ENCODE results near the gene PIM1. TPM values are rescaled to one million over a fixed set of nuclear protein-coding genes. Genes with fewer than 3 reads are reported as not detected.

PIM1 gene
- total RNA-seq, 1 donor from 2014 or later, result 50.9 TPM

GRCh38 chr6:37135835-37136694 is 33.9 kb upstream of the PIM1 start:
- DNase-seq (ENCODE audit: low spot score), result no peak
- no peak for ATAC-seq
- intact Hi-C loops (cut with DNase I), result no loop called here

GRCh38 chr6:37136821-37137200 is 33.1 kb upstream of the PIM1 start:
- intact Hi-C loops (cut with DNase I), result no loop called here
- no peak for DNase-seq (ENCODE audit: low spot score)
- no peak for ATAC-seq

GRCh38 chr6:37137201-37138090 is 32.5 kb upstream of the PIM1 start:
- intact Hi-C loops (cut with DNase I), result no loop called here
- DNase-seq (ENCODE audit: low spot score) (no peak), ATAC-seq (peak; percentile 75)

DNA sequence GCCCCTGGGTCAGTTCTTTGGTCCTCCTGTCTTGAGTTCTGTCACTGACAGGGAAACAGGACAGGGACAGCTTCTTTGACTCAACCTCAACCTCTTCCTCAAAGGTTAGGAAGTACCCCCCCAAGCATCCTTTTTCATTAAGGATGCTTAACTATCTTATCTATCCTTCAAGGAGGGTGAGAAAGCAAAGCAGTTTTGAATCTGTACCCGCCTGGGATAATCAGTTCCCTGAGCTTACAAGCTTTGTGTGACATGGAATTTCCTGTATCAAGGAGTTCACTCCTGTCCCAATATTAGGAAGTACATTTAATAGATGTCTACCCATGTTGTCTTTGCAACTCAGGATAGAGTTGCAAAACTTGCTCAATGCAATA is 31.1 kb upstream of the PIM1 start:
- ATAC-seq (no peak), DNase-seq (ENCODE audit: low spot score) (no peak)
- intact Hi-C loops (cut with DNase I), result no loop called here

DNA sequence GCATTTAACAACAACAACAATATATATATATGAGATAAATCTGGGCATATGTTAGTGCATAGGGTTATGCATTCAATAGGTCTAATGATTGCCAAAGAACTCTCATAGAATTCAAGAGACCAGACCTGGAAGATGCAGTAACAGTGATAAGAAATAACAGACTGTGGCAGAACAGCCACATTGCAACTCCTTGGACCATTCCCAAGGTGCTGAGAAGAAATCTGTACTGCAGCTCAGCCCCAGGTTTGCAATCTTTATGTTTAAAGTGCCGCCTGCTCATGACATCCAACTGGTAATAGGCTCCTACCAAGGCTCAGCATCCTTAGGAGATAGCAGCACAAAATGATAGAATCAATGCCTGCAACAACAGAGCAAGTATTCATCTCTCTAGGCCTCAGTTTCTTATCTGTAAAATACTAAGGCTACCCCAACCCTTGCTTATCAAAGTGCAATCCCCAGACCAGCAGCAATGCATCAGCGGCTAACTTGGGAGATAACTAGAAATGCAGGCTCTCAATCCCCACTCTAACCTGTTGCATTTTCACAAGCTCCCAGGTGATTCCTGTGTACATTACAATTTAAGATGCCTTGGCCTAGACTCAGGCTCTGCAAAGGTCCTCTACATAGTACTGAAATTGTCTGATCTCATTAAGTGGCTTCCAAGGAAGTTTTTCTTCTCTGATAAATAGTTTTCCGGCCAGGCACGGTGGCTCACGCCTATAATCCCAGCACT is 30.6 kb upstream of the PIM1 start:
- intact Hi-C loops (cut with DNase I), result no loop called here
- DNase-seq (ENCODE audit: low spot score) (no peak), ATAC-seq (no peak)

DNA sequence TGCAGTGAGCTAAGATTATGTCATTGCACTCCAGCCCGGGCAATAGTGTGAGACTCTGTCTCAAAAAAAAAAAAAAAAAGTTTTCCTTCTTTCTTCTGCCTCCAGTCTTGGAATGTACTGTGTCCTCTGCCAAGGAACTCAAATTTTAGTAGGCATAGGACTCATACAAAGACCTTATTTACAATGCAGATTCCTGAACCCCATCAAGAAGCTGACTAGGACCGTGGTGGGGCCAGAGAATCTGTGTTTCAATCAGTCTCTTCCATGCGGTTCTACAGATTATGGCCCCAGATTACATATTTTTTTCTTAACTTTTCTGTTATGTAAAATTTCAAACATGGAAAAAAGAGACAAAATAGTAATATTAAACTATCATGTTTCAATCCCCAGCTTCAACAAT is 29.8 kb upstream of the PIM1 start:
- no peak for DNase-seq (ENCODE audit: low spot score)

DNA sequence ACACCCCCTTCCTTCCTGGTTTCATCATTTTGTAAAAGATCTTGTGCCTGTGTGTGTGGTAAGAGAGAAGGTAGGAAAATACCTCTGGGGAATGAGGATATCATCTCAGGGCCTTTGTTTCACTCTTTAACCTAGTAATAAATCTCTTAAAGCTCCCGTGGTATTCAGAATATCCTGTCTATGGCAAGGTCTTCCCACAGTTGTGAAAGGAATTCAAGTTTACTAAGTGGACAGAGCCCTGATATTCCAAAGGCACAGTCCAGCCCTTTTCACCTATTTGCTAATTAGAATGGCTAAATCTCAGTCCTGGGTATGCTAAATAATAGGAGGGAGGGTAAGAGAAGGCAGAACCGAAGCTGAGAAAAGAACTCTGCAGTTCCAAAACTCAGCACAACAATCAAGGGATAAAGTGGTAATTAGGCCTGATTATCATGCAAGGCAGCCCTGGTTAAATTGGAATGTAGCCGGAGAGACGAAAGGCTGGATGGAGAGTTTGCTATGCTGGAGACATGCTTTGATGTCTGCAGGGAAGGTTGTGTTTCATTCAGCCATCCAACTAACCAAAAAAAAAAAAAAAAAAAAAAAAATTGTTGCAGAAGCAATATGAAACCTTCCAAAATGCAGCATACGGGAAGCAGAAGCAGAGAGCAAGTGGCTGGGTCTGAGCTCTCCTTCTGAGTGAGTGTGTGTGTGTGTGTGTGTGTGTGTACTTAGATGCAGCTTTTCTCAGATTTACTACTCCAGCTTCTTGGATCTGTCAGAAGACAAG is 28.5 kb upstream of the PIM1 start:
- intact Hi-C loops (cut with DNase I), result no loop called here
- ATAC-seq (no peak), DNase-seq (ENCODE audit: low spot score) (peak; percentile 25)

More for the DNA sequence above, 29.8 kb upstream of the PIM1 start:
- ATAC-seq, result no peak
- intact Hi-C loops (cut with DNase I), result no loop called here

- DNase-seq (ENCODE audit: low spot score), result no peak
- ATAC-seq, result no peak
- intact Hi-C loops (cut with DNase I), result no loop called here
Observed at GRCh38 chr6:37142050-37142614, 27.8 kb upstream of the PIM1 start.

DNA sequence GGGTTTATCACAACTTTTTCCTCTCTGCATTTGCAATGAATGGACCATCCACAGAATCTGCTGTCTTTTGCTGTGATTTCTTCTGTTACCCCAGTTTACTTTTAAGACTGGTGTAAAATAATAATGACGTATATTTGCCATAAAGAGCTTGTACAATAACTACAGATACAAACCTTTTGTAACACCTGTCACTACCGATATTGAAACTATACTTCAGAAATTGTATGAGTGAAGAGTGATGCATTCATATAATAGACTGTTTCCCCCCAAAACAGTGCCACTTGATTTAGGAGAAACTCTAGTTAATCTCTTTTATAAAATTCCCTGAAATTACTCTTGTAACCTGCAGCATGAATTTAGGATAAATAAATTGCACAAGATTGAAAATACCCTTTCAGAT is 26.4 kb upstream of the PIM1 start:
- ATAC-seq (no peak), DNase-seq (ENCODE audit: low spot score) (no peak)
- intact Hi-C loops (cut with DNase I), result no loop called here

DNA sequence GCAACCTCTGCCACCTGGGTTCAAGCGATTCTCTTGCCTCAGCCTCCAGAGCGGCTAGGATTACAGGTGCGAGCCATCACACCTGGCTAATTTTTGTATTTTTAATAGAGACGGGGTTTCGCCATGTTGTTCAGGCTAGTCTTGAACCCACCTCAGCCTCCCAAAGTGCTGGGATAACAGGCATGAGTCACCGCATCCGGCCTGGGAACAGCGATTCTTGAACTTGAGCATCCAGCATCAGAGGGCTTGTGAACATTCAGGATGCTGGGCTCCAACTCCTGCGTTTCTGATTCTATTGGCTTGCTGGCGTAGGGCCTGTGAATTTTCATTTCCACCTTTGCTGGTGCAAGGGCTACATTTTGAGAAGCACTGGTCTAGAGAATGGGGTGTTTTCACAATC is 24.5 kb upstream of the PIM1 start:
- intact Hi-C loops (cut with DNase I), result no loop called here
- DNase-seq (ENCODE audit: low spot score) (peak; percentile 15), ATAC-seq (no peak)

- intact Hi-C loops (cut with DNase I), result no loop called here
- DNase-seq (ENCODE audit: low spot score) (no peak), ATAC-seq (no peak)
Observed at GRCh38 chr6:37146735-37147157, 23.2 kb upstream of the PIM1 start.

- no peak for DNase-seq (ENCODE audit: low spot score)
- intact Hi-C loops (cut with DNase I), result loop anchor here (5.0 kb wide), 1 partner anchor 1817 kb away; no protein-coding TSS in a partner anchor
- ATAC-seq, result no peak
Observed at GRCh38 chr6:37149745-37150144, 20.2 kb upstream of the PIM1 start.

DNA sequence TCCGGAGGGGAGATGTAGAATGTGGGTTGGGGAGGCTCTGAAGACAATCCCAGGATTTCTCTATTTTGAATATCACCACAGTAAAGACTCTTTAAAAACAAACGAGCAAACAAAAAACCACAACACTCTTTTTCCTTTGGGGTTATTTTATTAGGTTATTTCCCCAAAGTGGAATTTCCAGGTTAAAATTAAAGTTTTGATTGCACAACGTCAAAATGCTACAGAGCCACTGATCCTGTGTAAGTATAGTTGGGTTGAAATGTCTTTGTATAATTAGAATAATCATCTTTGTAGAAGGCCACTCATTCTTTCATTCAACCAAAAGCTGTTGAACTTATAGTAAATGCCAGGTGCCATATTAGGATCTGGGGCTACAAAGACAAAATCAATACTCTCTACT is 19.6 kb upstream of the PIM1 start:
- ATAC-seq (no peak), DNase-seq (ENCODE audit: low spot score) (no peak)
- intact Hi-C loops (cut with DNase I), result loop anchor here (5.0 kb wide), 1 partner anchor 1818 kb away; no protein-coding TSS in a partner anchor

DNA sequence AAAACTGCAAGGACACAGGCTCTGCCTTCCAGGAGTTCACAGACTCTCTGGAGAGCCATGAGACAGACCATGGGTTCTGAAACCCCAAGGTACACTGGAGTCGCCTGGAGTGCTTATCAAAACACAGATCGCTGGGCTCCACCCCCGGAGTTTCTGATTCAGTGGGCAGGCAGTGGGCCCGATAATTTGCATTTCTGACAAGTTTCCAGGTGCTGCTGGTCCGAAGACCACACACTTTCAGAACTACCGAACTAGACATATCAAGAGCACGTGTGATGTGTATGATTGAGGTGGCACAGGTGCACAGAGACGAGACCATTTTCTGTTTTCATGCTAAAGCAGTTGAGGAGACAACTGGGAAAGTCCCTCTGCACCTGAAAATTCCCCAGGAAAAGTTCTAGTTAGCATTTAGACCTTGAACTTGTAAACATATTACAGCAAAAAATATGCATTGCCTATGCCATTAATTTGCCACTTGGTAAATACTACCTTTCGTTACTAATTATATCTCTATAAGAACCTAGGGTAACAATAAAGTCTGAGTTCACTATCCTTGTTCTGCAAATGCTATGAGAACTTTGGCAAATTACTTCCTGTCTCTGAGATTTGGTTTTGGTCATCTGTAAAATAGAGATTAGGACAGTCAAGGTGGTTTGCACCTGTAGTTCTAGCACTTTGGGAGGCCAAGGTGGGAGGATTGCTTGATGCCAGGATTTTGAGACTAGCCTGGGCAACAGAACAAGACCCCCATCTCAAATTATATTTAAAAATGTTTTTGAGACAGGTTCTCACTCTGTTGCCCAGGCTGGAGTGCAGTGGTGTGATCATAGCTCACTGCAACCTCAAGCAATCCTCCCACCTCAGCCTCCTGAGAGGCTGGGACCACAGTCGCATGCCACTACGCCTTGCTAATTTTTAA is 14.3 kb upstream of the PIM1 start:
- intact Hi-C loops (cut with DNase I), result no loop called here
- ATAC-seq (no peak), DNase-seq (ENCODE audit: low spot score) (peak; percentile 7)

DNA sequence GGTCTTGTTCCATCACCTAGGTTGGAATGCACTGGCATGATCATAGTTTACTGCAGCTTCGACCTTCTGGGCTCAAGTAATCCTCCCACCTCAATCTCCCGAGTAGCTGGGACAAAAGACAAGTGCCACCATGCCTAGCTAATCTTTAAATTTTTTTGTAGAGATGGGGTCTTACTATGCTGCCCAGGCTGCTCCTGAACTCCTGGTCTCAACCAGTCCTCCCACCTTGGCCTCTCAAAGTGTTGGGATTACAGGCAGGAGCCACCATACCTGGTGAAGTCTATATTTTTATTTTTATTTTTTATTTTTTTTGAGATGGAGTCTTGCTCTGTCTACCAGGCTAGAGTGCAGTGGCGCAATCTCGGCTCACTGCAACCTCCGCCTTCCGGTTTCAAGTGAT is 11.4 kb upstream of the PIM1 start:
- DNase-seq (ENCODE audit: low spot score) (no peak), ATAC-seq (no peak)
- intact Hi-C loops (cut with DNase I), result no loop called here

GRCh38 chr6:37160922-37161778 is 8.8 kb upstream of the PIM1 start:
- ATAC-seq, result no peak
- intact Hi-C loops (cut with DNase I), result no loop called here
- DNase-seq (ENCODE audit: low spot score), result no peak

DNA sequence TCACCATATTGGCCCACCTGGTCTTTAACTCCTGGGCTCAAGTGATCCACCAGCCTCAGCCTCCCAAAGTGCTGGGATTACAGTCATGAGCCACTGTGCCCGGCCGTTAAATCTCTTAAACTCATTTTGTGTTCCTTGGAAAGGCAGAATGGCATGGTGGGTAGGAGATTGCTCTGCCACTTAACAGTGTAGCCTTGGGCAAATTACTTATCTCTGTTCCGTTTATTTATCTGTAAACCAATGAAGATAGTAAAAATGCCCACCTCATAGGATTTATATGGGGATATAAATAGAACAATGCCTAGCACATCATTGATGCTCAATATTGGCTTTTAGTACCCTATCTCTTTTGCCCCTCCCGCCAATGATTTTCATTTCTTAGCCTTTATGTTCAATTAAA is 7.2 kb upstream of the PIM1 start:
- DNase-seq (ENCODE audit: low spot score), result no peak
- intact Hi-C loops (cut with DNase I), result no loop called here
- ATAC-seq, result no peak

All from sciatic nerve (tissue), 2 donors.